Esophagus squamous epithelium (tissue), 5 donors: ENCODE measurements around the gene BEST4. TPM values are rescaled to one million over a fixed set of nuclear protein-coding genes. Genes with fewer than 3 reads are reported as not detected.

Source experiments
- DNase-seq: peaks from one replicate; lab custom pipeline; 2025; lab: John Stamatoyannopoulos, UW
- H3K27ac ChIP-seq, 4 donors: fragments of 200-600 bp; sonication (generic); one replicate each; pipeline ENCODE4 v1.5.1; 2016 to 2019; ENCODE audit warnings: mild to moderate bottlenecking in 1 of 4
- H3K27me3 ChIP-seq, 4 donors: fragments of 200-600 bp; sonication (generic); 1 replicate in 3 of 4; 2 replicates in 1 of 4; pipeline versions ENCODE4 v1.5.1 to v1.6.0; 2017 to 2021; ENCODE audit warnings: antibody characterized with exemption in 1 of 4
- H3K36me3 ChIP-seq, 3 donors: fragments of 200-600 bp; sonication (generic); one replicate each; pipeline ENCODE4 v1.5.1; 2016 to 2019
- H3K4me1 ChIP-seq, 3 donors: fragments of 200-600 bp; sonication (generic); one replicate each; pipeline ENCODE4 v1.5.1; 2017 to 2019
- H3K4me3 ChIP-seq, 4 donors: fragments of 200-600 bp; sonication (generic); 1 replicate in 3 of 4; 2 replicates in 1 of 4; pipeline ENCODE4 v1.5.1; 2016 to 2019; ENCODE audit warnings: mild to moderate bottlenecking in 2 of 4, moderate library complexity in 1 of 4
- H3K9me3 ChIP-seq, 3 donors: fragments of 200-600 bp; sonication (generic); one replicate each; pipeline ENCODE4 v1.5.1; 2016 to 2019
- CTCF ChIP-seq, 6 experiments: fragments of 450-650 bp in 4 of 6; fragments of 200-600 bp in 2 of 6; sonication (generic) in 2 of 6; IDR thresholded peaks; one replicate each; pipeline ENCODE4 v1.5.1; 2016 to 2019; ENCODE audit warnings: antibody characterized with exemption in 6 of 6, mild to moderate bottlenecking in 4 of 6, moderate library complexity in 4 of 6
- POLR2A ChIP-seq, 4 donors: fragments of 450-650 bp; IDR thresholded peaks; one replicate each; pipeline ENCODE4 v1.6.1; 2017; ENCODE audit warnings: antibody characterized with exemption in 4 of 4, mild to moderate bottlenecking in 4 of 4, moderate library complexity in 3 of 4
- WGBS, 2 donors: methylation state at CpG; one replicate each; pipeline ENCODE4 v1.1.5; 2018; 5-methylcytosine and 5-hydroxymethylcytosine counted together
- intact Hi-C: fragments of 100-400 bp; cut with DNase I; formaldehyde crosslinking; loops from one replicate; pipeline ENCODE4 v1.15.0; 2022
- total RNA-seq, 4 donors: library from RNA; depleted of rRNA; stranded (reverse); fragments of >200 nt; gene quantifications; one replicate each; pipeline ENCODE4 v1.1.0, GENCODE V29; 2016
- donor health status: DM: yes; HTN: yes; CAD: no.

The BEST4 gene
- under 1 TPM in 1 of 4 donors, not detected in 3; 0.26 TPM for total RNA-seq

GRCh38 chr1:44788120-44788860 lies at the start of gene BEST4:
TSS of gene BEST4 (minus strand) at chr1:44788170. CDS start at chr1:44787705, 465 bp downstream.
- intact Hi-C loops, result loop anchor here (10.0 kb wide), 1 partner anchor 47 kb away; no protein-coding TSS in a partner anchor
- DNase-seq, result no peak
- no peak within 1 kb of the TSS for H3K27ac ChIP-seq
- no peaks in the 10 kb centered on the region for H3K27me3 ChIP-seq
- H3K4me3 ChIP-seq, result no peak within 1 kb of the TSS
- peaks cover 20 to 48% (median 27%) of the 10 kb centered on the region in 3 donors for H3K4me1 ChIP-seq
- no peaks in the 10 kb centered on the region for H3K36me3 ChIP-seq
- WGBS, 2 donors, result 84 to 86% methylated on average over 6 to 9 of the region's 9 CpGs
- H3K9me3 ChIP-seq, result no peaks in the 10 kb centered on the region
- TF ChIP-seq POLR2A (IDR thresholded peaks at IDR 0.05), result no peak
- no peak for TF ChIP-seq CTCF (IDR thresholded peaks at IDR 0.05)

GRCh38 chr1:44835738-44836675 lies 48.0 kb upstream of the BEST4 start:
- intact Hi-C loops, result loop anchor here (10.0 kb wide), 1 partner anchor 51 kb away; the partner anchor contains the start of gene BEST4
- Histone ChIP-seq H3K9me3 (no peaks in the 10 kb centered on the region), H3K27me3 (no peaks in the 10 kb centered on the region), H3K27ac (no peak overlapping the region), H3K4me3 (peak overlapping the region in 1 of 4 donors; percentile 24), H3K4me1 (peaks cover 0 to 8% (median 0%) of the 10 kb centered on the region in 3 donors), H3K36me3 (no peaks in the 10 kb centered on the region)
- TF ChIP-seq POLR2A (IDR thresholded peaks at IDR 0.05) (no peak), CTCF (IDR thresholded peaks at IDR 0.05) (peak; percentile 62 to 87 (median 76))
- WGBS, 2 donors, result 56 to 63% methylated on average over 16 to 23 of the region's 23 CpGs
- DNase-seq, result no peak

- no peaks in the 10 kb centered on the region for H3K9me3 ChIP-seq
- WGBS, 2 donors, result 76 to 80% methylated on average over 3 to 6 of the region's 7 CpGs
- H3K4me1 ChIP-seq, result peaks cover 0 to 8% (median 0%) of the 10 kb centered on the region in 3 donors
- DNase-seq, result no peak
- no peak overlapping the region for H3K27ac ChIP-seq
- TF ChIP-seq CTCF (IDR thresholded peaks at IDR 0.05) (no peak), POLR2A (IDR thresholded peaks at IDR 0.05) (no peak)
- intact Hi-C loops, result loop anchor here (10.0 kb wide), 1 partner anchor 50 kb away; the partner anchor contains the start of gene BEST4
- H3K27me3 ChIP-seq, result no peaks in the 10 kb centered on the region
- H3K36me3 ChIP-seq, result no peaks in the 10 kb centered on the region
- H3K4me3 ChIP-seq, result no peak overlapping the region
Observed at GRCh38 chr1:44834328-44834727, 46.4 kb upstream of the BEST4 start.

GRCh38 chr1:44832056-44832705 lies 44.2 kb upstream of the BEST4 start:
- no peak for TF ChIP-seq POLR2A (IDR thresholded peaks at IDR 0.05)
- TF ChIP-seq CTCF (IDR thresholded peaks at IDR 0.05), result no peak
- WGBS, 2 donors, result 51 to 67% methylated on average over 2 to 6 of the region's 13 CpGs
- Histone ChIP-seq H3K27ac (no peak overlapping the region), H3K4me3 (no peak overlapping the region), H3K27me3 (no peaks in the 10 kb centered on the region), H3K4me1 (peaks cover 0 to 8% (median 0%) of the 10 kb centered on the region in 3 donors), H3K36me3 (no peaks in the 10 kb centered on the region), H3K9me3 (no peaks in the 10 kb centered on the region)
- DNase-seq, result no peak
- intact Hi-C loops, result loop anchor here (10.0 kb wide), 1 partner anchor 47 kb away; the partner anchor contains the start of gene BEST4
